GM15510 (cell line): ENCODE data around the gene BMP6.

Experiments used
- POLR2A ChIP-seq: IDR thresholded peaks from 3 replicates; pipeline ENCODE4 v1.6.1; 2011; ENCODE audit warnings: borderline replicate concordance; ENCODE audit not compliant: insufficient read length; ENCODE audit errors: extremely low read depth

BMP6 gene

DNA sequence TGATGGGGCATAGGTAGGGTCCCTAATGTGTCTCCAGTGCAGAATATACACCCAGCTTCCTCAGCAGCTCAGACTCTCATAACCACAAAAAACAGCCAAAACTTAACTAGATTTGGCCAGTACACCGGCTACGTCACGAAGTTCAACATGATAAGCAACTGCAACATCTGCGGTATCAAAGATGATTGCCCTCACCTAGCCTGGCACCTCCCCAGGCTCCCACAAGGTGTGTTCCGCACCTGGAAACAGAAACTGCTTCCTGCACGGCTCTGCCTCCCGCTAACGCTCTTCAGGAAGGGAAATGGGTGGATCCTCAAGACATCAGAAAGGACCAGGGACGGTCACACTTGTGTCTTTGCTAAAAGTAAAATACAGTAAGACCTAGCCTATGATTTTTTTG is 175.2 kb downstream of the BMP6 start:
- TF ChIP-seq POLR2A: no peak

DNA sequence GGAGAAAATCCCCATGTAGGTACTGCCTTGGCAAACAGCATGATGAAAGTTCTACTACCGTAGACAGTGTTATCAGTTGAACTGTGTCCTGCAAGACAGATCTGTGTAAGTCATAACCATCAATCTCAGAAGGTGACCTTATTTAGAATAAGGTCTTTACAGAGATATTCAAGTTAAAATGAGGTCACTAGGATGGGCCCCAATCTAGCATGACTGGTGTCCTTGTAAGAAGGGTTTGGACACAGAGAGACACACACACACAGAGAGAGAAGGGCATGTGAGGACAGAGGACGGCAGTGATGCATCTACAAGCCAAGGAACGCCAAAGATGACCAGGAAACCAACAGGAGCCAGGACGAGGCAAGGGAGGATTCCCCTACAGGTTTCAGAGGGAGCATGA is 175.9 kb downstream of the BMP6 start:
- no peak for TF ChIP-seq POLR2A

GRCh38 chr6:7902221-7902620 is 176.3 kb downstream of the BMP6 start:
- TF ChIP-seq POLR2A: no peak

- TF ChIP-seq POLR2A: no peak
Measured at GRCh38 chr6:7902867-7903266, 177.0 kb downstream of the BMP6 start.

- TF ChIP-seq POLR2A: no peak
Measured at GRCh38 chr6:7903673-7904072, 177.8 kb downstream of the BMP6 start.

GRCh38 chr6:7904654-7905319 is 178.9 kb downstream of the BMP6 start:
- no peak for TF ChIP-seq POLR2A

DNA sequence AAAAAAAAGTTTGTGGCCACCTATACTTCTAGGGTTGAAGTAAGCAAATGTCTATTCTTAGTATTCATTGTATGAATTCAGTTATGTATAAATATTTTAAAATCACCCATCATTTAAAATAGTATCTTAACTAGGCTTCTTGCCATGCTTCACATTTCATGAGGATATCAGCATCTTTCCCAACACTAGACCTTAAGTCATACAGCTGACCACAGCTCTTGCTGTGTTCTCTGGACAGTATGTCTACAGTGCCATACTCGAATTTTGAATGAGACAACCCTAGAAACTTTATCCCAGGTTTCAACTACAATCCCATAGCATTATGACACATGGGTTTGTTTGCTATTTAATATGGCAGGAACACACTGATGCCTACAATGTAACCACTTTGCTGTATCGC is 179.5 kb downstream of the BMP6 start:
- TF ChIP-seq POLR2A: no peak

GRCh38 chr6:7906741-7907140 is 180.8 kb downstream of the BMP6 start:
- TF ChIP-seq POLR2A: no peak

- TF ChIP-seq POLR2A: no peak
Measured at GRCh38 chr6:7907159-7907558, 181.3 kb downstream of the BMP6 start.

DNA sequence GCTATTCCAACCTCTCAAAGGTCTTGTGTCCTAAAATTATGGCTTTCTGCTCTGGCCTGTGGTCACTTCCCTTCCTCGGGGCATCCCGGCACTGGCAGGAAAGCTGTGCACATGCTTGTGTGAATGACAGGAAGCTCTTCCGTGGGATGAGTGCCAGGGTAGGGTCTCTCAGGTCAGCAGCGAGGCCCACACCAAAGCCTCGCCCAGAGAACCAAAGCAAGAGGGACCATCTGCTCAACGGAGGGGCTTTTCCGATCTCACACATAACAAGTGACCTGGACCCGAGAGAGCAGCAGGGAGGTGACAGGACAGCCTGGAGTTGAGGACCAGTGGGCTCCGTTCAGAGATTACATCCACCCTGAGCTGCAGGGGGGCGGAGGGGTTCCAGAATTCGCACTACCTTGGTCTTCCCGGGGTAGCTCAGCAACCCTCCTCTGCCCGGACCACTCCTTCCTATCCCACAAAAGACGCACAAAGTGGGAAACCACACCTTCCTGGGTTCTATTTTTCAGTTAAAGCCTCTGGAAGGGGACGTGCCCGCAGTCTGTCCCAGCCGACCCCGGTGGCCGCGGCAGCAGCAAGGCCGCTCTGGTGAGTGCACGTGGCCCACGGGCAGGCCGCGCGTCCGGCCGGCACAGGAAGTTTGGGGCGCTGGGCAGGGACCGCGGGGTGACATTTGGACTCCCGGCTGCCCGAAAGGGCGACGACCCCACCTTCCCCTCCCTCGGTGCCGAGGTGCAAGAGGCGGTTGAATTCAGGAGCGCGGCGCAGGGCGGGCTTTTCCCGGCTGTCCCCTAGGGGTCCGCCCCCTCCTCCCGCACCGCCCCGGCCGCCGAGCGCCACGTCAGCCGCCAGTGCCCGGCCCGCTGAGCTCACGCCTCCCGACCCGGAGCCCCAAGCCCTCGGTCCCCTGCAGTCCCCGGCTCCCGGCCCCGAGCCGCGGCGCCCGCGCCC is 183.7 kb downstream of the BMP6 start:
- peak; percentile 17 for TF ChIP-seq POLR2A

DNA sequence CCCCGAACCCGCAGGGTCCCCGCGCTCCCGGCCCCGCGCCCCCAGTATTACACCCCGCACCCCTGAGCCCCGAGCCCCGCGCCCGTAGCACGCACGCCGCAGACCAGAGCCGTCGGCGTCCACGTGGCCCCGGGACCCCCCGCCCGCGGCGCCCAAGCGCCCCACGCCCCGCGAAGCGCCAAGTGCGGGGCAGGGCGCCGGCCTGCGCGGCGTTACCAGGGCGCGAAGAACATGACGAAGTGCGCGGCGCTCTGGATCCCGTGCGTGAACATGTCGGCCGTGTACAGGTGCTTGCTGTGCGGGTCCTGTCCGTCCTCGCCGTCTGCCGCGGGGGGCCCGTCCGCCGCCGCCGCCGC is 184.4 kb downstream of the BMP6 start:
- no peak for TF ChIP-seq POLR2A

- peak; percentile 81 for TF ChIP-seq POLR2A
Measured at GRCh38 chr6:7910654-7911344, 184.9 kb downstream of the BMP6 start, which contains the start of gene TXNDC5. TXNDC5 (minus strand) TSS chr6:7910788; CDS start chr6:7910776, 12 bp downstream.

DNA sequence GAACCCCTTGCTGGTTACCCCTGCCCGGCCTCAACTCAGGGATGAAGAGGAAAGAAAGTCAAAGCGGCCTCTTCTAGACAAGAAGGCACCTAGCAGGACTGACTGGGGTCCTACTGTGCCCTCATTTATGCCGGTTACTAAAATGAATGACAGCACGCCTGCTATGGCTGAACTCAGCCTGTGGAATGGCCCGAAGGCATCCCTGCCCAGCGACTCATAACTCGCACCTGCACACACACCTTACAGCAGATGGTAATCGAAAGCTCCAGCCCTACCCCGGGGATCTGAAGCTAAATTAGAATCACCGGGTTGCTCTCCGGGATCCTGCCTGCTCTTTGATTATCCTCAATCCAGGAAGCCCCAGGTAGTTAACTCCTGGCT is 185.4 kb downstream of the BMP6 start:
- TF ChIP-seq POLR2A: no peak

GRCh38 chr6:7912024-7912423 is 186.1 kb downstream of the BMP6 start:
- no peak for TF ChIP-seq POLR2A
